GM21526 (cell line): ENCODE data around the gene SMYD2.

ENCODE experiments used
- ATAC-seq: cut with Tn5 transposase; IDR thresholded peaks from one replicate; pipeline ENCODE4 v1.9.1; 2021; ENCODE audit warnings: moderate library complexity; ENCODE audit not compliant: unreplicated experiment, low FRiP score

The SMYD2 gene

GRCh38 chr1:214384373-214385079, 103.6 kb downstream of the SMYD2 start:
- no peak for ATAC-seq

GRCh38 chr1:214385428-214385827, 104.5 kb downstream of the SMYD2 start:
- ATAC-seq, result no peak

GRCh38 chr1:214386333-214386732, 105.4 kb downstream of the SMYD2 start:
- no peak for ATAC-seq
